ENCODE measurements around the gene FAHD2B.
"Not testable (repeated sequence)": the region's sequence is repeated elsewhere in the genome, so short reads cannot be mapped to it uniquely, and the experiment has no call there.

Gene FAHD2B, protein sequence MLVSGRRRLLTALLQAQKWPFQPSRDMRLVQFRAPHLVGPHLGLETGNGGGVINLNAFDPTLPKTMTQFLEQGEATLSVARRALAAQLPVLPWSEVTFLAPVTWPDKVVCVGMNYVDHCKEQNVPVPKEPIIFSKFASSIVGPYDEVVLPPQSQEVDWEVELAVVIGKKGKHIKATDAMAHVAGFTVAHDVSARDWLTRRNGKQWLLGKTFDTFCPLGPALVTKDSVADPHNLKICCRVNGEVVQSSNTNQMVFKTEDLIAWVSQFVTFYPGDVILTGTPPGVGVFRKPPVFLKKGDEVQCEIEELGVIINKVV

DNA sequence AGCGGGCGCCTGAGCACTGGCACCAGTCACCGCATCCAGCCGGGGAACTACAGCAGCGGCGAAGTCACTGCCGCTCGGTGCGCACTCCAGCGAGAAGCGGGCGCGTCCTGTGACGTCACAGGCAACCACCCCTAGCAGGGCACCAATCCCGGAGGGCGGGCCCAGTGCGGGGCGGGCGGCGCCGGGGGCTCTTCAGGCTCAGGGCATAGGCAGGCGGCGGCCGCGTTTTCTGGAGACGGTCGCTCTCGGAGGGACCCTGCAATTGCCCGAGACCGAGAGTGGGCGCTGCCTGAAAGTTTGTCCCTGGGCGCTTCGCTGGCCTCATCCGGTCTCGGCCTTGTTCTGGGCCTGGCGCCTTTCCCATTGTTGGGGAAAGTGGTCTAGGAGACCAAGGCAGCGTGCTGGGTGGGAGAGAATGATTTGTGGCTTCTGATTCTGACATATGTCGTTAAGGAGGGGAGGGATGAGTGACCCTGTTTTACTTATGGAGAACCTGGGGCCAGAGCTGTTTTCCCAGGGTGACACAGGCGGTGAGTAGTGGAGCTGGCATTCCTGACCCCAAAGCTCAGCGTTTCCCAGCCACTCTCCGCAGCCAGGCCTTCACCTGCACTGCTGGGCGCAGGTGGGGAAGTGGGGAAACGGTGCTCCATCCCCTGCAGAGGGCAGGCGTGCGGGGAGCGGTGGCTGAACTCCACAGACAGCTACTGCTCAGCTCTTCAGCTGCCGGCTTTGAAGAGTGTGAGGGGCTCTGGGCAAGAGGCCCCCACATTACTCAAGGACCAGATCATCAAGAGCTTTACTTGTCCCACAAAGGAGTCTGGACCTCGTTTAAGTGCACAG lies at the start of gene FAHD2B:
Gene FAHD2B, minus strand, starts transcription at position 111 of the 840 bp plus-strand sequence. CDS start 3,176 bp downstream, outside the sequence.
- peak; percentile 2 to 46 for DNase-seq

DNA sequence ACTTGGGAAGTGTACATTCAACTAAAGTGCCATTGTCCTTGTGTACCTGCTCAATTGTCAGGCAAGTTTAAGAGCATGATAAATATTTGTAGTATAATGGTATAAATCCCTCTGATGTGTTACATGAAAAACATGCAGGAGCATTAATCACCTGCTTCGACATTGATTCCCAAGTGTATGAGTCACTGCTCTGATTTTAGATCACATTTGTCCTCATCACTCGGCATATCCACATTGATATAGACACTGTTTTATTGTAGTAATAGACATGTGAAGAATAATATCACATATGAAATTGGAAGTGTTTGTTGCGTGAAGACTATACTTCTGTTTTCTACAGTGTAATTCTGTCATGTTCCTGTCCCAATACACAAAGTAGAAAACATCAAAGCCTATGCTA lies 49.3 kb upstream of the FAHD2B start:
- DNase-seq = not testable (repeated sequence)

DNA sequence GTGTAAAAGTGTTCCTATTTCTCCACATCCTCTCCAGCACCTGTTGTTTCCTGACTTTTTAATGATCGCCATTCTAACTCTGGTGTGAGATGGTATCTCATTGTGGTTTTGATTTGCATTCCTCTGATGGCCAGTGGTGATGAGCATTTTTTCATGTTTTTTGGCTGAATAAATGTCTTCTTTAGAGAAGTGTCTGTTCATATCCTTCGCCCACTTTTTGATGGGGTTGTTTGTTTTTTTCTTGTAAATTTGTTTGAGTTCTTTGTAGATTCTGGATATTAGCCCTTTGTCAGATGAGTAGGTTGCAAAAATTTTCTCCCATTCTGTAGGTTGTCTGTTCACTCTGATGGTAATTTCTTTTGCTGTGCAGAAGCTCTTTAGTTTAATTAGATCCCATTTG lies 34.4 kb upstream of the FAHD2B start:
- DNase-seq = not testable (repeated sequence)

DNA sequence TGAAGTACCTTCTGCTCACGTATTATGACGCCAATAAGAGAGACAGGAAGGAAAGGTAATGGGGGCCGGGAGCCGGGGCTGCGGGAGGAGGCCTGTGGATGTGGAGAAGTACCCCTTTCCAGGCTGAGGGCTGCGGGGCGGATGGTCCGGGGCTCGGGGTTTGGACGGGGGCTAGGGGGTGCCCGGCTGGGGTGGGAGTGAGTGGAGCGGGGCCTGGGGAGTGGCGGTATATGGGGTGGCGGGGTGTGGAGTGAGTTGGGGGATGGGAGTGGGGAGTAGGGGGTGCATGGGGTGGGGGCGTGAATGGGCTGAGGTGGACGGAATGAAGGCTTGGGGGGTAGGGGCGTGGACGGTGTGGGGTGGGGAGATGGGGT lies 19.2 kb upstream of the FAHD2B start:
- not testable (repeated sequence) for DNase-seq

DNA sequence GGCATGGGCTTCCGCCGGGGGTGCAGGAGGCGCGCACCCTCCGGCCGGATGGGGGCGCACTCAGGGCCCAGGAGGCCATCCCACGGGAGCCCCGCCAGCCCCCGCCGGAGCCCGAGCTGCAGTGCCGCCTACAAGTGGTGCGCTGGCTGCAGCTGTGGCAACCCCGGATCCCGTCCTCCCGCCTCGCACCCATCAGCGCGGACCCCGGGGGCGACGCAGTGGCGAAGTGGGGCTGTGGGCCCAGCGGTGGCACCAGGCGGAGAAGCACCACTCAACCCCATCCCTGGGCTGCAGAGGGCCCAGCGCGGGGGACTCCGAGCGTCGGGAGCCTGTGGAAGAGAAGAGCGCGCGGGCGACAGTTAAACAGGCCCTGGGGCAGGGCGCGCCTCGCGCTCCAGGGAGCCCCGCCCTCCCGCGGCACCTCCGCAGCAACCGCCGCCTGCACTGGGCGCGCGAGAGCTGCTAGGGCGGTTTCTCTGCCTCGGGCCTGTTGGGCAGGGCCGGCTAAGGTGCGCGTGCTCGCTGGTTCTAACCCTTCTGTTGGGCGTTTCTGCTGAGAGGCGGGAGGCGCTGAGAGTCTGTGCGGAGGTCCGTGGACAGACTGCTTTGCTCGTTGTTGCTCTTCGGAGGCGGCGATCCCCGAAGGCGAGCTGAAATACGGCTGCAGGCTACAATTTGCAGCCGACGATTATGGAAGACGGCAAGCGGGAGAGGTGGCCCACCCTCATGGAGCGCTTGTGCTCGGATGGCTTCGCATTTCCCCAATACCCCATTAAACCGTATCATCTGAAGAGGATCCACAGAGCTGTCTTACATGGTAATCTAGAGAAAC lies 18.6 kb upstream of the FAHD2B start, which contains the start of gene ANKRD36:
Gene ANKRD36, plus strand, starts transcription at position 104 of the 832 bp plus-strand sequence. Its CDS starts 587 bp downstream, at position 691.
- DNase-seq = not testable (repeated sequence)

DNA sequence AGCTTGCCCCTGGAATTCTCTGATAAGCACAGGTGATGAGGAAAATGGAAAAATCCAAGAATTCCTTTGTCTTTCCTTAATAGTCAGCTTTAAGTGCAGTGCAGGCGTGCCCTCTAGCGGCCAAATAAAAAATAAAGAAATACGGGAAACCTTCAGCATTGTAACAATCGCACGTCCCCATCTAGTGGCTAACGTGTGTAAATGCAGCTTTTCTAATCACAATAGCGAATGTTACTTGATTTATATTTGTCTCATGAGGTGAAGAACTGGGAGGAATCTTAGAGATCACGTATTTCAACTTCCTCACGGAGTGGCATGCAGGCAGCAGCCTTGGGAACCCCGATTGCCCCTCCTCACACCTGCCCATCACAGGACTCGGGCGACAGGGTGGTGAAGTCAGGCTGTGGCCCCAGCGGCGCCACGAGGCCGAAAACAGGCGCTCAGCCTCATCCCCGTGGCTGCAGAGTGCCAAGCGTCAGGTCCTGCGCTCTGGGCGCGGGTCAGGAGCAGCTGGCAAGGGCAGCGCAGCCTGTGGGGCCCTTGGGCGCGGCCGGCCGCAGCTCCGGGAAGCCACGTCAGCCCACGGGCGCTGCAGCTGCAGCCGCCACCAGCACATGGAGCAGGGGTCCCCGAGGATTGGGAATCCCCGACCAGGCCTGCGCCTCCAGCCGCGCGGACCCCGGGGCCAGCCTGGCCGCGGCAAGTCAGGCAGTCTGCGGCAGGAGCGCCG lies 17.8 kb upstream of the FAHD2B start:
- not testable (repeated sequence) for DNase-seq

DNA sequence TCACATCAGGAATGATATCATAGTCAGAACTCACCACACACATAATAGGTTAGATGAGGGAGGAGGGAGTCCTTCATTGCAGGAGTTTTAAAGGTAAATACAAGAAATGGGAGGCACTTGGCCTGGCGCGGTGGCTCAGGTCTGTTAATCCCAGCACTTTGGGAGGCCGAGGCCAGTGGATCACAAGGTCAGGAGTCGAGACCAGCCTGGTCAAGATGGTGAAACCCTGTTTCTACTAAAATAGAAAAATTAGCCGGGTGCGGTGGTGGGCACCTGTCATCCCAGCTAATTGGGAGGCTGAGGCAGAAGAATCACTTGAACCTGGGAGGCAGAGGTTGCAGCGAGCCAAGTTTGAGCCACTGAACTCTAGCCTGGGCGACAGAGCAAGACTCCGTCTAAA lies 16.6 kb upstream of the FAHD2B start:
- DNase-seq = not testable (repeated sequence)

DNA sequence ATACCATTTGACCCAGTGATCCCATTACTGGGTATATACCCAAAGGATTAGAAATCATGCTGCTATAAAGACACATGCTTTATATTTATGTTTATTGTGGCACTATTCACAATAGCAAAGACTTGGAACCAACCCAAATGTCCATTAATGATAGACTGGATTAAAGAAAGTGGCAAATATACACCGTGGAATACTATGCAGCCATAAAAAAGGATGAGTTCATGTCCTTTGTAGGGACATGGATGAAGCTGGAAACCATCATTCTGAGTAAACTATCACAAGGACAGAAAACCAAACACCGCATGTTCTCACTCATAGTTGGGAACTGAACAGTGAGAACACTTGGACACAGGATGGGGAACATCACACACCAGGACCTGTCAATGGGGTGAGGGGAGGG lies 12.2 kb upstream of the FAHD2B start:
- DNase-seq = not testable (repeated sequence)

DNA sequence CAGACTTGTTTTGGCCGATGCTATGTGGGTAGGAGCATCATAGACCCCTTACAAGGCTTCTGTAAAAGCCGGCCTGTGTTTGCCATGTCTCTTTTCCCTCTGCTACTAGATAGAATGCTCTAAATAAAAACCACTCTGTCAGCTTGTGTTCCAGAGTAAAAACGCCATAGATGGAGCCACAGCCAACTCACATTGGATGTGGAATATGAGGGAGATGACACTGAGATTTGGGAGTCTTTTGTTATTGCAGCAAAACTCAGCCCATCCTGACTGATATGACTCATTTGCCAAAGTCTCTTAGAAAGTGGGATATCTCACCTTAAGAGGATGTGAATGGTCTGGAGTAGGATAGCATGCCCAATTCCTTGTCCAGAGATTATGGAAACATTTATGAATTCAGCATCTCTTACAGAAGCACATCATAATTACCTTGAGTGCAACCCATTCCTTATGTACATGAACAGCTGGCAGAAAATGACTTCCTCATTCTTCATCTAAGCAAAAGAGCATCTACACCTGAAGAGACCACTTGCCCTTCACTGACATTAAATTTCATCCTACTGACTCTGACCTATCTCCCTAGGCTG lies 4.2 kb upstream of the FAHD2B start:
- not testable (repeated sequence) for DNase-seq

DNA sequence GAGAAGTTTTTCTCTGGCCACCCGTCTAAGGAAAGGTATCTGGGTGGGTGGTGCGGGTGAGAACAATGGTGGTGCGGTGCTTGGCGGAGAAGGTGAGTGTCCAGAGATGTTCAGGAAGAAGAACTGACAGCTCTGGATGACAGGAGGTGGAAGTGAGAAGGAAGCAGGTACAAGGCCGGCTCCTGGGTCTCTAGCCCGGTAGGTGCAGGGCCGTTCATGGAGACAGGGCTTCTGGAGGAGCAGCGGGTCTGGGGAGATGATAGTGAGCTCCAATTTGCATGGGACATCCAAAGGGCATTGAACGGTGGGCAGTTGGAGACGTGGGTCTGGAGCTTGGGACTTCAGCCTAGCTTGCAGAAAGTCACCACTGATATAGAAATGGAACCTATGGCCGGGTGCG lies 979 bp upstream of the FAHD2B start:
- DNase-seq = no peak

DNA sequence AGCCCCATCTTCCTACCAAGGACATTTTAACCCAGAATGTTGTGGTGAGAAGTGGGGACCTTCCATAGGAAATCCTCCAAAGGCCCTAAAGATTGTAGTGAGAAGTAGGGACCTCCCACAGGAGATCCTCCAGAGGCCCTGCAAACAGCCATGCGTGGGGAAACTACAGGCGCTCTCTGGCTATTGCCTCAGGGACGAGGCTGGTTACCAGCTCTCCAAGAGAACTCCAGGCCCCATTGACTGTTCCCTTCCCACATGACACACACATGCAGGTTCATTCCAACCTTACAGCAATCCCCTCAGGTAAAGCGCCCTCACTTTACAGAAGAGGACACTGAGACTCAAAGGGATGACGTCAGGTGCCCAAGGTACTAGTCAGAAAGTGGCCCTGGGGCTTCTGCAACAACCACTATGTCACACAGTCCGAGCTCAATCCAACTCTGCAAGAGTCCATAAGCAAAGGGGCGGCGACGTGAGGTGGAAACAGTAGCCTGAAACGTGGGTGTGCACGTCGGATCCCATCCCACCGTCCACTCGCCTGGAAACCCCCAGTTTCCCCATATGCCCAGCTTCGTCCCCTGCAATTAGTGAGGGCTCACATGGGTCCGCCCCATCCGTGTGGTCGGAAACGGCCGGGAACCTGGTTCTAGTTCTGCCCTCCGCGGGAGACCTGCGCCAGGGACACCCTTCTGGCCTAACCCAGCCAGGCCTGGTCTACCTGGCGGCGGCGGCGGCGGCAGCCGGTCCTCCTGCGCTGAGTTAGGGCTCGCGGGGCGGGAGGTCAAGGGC lies 505 bp downstream of the FAHD2B start:
- not testable (repeated sequence) for DNase-seq

DNA sequence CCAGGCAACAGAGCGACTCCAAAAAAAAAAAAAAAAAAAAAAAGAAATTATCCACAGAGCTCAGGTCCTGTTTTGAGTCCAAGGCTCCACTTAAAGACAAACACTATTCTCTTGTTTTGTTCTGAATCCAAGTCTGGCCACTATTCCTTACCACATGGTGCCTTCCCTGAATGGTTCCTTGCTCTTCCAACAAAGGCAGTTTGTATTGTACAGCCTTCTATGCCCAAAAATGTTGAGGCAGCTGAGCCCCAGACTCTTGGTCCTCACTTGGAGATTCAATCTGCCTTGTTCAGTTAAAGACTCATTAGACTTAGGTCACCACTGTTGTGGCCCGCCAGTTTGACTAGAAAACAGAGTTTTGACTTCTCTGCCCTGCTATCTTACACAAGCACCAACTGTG lies 1.7 kb downstream of the FAHD2B start:
- not testable (repeated sequence) for DNase-seq

DNA sequence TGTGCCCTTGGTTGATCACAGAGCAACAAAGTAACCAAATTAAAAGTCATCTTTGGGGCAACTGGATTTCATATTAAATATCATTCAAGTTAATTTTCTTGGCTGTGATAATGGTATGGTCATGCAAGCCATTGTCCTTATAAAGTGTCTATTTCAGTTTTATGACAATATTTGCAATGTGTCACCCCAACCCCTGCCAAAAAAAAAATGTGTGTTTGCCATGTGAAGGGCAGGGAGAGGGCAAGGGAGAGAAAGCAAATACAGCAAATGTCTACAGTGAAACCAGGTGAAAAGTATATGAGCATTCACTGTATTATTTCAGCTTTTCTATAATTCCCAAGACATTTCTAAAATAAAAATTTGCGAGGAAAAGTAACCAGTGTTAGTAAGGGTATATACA lies 6.0 kb downstream of the FAHD2B start:
- DNase-seq = not testable (repeated sequence)

DNA sequence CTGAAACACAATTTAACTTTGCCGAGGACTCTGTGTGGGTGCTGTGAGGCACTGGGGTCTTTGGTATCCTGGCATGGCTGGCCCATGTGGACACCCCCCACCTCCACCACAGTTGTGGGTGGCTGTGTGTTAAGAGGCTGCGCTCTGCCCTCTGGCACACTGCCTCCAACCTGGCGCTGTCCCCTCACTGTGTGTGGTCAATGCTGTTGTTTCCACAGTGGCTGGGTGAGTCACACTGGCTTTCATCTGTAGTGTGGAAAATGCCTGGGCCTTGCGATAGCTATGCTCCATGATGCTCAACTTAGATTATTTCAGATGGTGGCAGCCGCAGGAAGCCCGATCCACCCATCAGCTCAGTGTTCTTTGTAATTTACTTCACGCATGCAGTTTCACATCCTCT lies 9.6 kb downstream of the FAHD2B start:
- DNase-seq = not testable (repeated sequence)

DNA sequence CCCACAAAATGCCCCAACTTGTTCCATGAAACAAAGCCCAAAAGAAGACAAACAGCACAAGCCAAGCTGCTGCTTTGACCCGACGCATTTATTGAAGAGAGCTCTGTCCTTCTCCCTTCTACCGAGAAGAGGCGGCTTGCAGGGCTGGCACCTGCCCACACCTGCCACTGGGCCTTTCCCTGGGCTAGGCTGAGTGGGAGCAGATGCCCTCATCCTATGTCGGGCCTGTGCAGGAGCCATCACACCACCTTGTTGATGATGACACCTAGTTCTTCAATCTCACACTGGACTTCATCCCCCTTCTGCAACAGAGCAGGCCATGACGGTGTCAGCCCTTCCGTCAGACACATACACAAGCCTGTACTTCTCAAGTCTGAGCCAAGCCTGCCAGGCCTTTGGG lies 11.2 kb downstream of the FAHD2B start:
- not testable (repeated sequence) for DNase-seq

DNA sequence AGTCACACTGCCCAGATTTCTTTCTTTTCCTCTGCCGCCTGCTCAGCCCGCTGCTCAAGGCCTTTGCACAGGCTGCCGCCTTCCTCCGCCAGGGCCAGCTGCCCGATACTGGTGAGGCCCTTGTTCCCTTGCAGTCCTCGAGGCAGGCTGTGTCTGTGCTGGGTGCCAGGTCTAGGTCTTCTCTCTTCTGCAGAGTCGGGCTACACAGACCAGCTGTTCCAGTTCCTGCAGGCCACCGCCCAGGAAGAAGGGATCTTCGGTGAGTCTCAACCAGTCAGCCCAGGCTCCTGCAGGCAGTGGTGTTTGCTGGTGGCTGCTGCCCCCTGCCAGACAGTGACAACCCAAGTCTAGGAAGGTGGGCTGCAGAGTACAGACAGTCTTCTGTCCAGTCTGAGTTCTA lies 12.5 kb downstream of the FAHD2B start:
- DNase-seq = not testable (repeated sequence)

DNA sequence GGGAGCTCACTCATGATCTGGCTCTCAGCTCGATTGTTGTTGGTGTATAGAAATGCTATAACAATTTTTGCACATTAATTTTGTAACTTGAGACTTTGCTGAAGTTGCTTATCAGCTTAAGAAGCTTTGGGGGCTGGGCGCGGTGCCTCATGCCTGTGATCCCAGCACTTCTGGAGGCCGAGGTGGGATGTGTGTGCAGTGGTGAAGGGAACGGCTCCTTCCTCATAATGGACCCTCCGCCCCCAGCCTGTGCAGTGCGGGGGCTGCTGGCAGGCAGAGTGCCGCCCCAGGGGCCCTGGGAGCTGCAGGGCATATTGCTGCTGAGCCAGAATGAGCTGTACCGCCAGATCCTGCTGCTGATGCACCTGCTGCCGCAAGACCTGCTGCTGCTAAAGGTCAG lies 13.8 kb downstream of the FAHD2B start:
- not testable (repeated sequence) for DNase-seq

DNA sequence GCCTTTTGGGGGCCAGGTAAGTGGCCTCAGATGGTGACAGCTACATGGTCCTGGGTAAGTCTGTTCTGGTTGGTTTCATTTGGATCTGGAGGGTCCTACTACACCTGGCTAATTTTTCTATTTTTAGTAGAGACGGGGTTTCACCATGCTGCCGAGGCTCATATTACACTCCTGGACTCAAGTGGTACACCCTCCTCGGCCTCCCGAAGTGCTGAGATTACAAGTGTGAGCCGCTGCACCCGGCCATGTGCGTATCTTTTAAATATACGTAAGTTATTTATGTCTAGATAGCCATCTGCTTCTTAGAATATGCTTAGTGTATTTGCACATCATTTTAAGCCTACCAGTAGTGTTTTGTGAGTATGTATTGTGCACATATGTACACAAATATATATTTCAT lies 17.5 kb downstream of the FAHD2B start:
- not testable (repeated sequence) for DNase-seq

DNA sequence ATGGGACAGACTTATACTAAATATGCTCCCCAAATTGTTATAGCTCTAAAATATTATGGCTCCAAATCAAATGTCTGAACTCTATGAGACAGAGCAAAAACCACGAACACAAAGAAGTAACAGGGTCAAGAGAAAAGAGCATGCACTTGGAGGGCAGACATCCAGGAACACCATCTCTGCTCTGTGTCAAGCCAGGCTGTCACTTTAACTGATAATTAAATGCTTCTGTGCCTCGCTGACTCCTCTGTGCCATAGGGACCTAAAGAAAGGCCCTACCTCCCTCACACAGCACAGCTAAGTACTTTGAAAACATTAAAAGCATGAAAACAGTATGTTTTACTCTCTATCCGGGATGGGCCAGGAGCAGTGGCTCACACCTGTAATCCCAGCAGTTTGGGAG lies 23.8 kb downstream of the FAHD2B start:
- not testable (repeated sequence) for DNase-seq

DNA sequence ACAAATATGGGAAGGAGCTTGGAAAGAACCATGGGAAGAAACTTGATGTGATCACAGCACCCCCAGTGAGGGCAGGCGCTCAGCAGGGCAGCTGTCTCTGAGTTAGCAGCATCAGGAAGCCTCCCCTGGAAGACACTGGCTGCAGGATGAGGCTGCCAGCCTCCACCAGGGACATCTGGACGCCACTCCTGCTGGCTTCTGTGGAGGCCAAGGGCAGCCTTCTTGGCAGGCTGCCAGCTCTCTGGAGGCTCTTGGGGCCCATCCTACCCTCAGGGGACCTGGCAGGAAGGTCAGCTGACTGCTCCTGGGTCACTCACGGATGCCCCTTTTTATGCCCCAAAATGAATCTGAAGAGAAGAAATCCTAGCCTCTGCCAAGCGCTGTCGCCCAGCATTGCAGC lies 26.0 kb downstream of the FAHD2B start:
- not testable (repeated sequence) for DNase-seq

DNA sequence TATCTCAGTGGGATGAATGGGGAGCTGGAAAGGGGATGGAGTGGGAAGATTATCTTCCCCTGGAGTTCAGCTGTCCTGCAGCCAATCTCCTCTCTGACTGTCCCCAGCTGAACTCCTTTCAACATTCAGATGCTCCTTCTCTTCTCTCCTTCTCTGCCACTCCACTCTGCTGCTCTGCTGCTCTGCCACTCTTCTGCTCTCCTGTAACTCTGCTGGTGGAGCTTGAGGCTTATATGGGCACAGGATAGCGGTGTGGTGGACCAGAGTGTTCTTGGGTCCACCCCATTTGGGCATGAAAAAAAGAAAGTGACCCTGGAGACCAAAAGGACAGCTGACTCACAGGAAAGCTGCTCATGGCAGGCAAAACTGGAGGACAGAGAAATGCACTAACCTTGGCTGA lies 26.6 kb downstream of the FAHD2B start:
- no peak for DNase-seq

All from SW 1271 (cell line).